ENCODE results near the gene ORM1.
"Not testable (repeated sequence)": the region's sequence is repeated elsewhere in the genome, so short reads cannot be mapped to it uniquely, and the experiment has no call there.

Gene ORM1

DNA sequence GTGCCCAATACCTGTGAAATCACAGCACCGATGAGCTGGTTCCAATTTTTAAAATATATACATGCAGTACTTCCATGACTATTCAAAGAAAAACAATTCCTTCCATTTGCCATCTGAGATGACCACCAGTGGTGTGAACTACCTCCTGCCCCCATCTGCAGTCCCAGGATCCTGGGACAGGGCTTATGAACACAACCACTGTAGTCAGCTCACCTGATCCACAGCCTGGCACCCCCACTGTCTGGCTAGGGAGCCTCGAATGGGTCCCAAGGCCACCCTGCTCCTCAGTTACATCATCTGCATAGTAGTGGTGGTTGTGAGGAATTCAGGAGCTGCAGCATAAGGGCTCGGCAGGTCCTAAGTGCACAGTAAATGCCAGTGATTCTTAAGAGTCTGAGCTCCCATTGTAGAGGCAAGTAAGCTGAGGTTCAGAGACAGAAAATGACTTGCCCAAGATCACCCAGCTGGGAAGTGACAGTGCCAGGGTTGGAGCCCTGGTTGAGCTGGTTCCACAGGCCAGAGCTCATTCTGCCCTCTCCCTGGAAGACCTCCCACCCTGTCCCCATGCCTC, 2.9 kb downstream of the ORM1 start:
- DNase-seq, result not testable (repeated sequence)

DNA sequence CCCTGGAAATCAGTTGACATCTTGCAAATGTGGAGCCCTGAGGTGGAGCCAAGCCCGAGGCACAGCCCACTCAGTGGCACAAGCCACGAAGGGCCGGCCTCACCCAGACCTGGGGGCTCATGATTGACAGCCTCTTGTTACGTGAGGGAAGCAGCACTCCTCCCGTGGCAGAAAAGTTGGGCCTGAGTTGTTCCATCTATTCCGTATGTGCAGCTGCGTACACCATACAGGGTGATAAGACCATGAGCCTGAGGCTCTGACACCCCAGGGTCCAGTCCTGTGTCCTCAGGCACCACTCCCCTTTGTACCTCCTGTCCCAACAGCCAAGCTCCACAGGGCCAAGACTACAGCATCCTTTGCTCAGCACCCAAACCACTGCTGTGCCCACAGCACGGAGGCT, 4.9 kb downstream of the ORM1 start:
- DNase-seq, result no peak

DNA sequence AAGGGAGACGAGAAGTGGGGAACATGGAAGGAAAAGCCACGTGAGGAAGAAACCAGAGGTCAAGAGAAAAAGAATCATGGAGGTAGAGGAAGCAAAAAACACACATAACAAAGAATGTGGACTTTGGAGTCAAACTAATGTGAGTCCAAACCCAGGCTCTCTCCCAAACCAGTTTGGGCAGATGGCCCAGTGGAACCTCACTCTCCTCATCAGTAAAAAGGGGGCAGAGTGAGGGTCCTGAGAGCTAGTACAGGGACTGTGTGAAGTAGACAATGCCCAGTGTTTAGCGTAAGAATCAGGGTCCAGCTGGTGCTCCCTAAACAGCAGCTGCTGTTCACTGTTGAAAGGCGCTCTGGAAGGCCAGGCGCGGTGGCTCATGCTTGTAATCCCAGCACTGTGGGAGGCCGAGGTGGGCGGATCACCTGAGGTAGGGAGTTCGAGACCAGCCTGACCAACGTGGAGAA, 5.5 kb downstream of the ORM1 start:
- not testable (repeated sequence) for DNase-seq

DNA sequence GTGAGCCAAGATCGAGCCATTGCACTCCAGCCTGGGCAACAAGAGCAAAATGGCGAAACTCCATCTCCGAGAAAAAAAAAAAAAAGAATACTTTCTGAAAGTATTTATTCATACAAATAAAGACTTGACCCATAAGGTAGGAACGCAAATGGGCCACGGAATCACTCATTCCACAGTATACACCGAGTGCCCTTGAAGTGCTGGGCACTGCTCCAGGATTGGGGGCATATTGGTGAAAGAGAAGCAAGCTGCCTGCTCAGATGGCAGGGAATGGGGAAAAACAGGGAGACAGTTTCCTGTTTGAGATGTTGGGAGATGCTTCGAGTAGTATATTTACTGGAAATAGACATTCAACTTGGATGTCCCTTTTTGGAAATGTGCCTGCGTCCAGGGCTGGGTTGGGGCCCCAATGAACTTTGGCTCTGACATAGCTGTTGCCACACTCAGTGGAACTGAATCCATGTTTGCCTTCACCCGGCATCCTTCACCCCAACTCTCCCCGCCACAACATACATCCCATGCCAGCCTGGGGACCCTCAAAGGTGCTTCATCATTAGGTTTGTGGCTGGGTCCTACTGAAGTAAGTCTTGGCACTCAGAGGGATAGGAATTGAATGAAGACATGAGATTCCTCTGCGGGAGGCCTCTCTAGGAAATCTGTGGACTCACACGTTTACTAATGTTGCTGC, 6.2 kb downstream of the ORM1 start:
- not testable (repeated sequence) for DNase-seq

DNA sequence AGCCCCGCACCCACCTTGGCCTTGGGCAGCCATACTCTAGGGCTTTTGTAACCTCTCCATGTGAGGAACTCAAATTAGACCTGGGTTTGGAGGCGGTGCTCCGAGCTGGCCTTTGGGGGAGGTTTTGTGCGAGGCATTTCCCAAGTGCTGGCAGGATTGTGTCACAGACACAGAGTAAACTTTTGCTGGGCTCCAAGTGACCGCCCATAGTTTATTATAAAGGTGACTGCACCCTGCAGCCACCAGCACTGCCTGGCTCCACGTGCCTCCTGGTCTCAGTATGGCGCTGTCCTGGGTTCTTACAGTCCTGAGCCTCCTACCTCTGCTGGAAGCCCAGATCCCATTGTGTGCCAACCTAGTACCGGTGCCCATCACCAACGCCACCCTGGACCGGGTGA, 6.7 kb downstream of the ORM1 start, which contains the start of gene ORM2:
TSS of gene ORM2 (plus strand) at position 245 of the 398 bp plus-strand sequence. CDS start at position 281, 36 bp downstream.
- DNase-seq, result not testable (repeated sequence)

DNA sequence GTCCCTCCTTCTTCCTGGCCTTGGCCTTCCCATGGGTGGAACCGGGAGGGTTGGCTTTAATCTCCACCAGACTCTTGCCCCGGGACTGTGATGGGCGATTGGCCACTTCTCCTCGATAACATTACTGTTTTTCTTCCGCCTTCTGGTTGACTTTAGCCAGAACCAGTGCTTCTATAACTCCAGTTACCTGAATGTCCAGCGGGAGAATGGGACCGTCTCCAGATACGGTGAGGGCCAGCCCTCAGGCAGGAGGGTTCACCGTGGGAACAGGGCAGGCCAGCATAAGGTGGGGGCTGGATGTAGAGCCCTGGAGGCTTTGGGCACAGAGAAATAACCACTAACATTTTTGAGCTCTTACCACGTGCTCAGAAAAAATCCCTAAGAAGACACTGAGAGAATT, 7.7 kb downstream of the ORM1 start:
- DNase-seq, result no peak

DNA sequence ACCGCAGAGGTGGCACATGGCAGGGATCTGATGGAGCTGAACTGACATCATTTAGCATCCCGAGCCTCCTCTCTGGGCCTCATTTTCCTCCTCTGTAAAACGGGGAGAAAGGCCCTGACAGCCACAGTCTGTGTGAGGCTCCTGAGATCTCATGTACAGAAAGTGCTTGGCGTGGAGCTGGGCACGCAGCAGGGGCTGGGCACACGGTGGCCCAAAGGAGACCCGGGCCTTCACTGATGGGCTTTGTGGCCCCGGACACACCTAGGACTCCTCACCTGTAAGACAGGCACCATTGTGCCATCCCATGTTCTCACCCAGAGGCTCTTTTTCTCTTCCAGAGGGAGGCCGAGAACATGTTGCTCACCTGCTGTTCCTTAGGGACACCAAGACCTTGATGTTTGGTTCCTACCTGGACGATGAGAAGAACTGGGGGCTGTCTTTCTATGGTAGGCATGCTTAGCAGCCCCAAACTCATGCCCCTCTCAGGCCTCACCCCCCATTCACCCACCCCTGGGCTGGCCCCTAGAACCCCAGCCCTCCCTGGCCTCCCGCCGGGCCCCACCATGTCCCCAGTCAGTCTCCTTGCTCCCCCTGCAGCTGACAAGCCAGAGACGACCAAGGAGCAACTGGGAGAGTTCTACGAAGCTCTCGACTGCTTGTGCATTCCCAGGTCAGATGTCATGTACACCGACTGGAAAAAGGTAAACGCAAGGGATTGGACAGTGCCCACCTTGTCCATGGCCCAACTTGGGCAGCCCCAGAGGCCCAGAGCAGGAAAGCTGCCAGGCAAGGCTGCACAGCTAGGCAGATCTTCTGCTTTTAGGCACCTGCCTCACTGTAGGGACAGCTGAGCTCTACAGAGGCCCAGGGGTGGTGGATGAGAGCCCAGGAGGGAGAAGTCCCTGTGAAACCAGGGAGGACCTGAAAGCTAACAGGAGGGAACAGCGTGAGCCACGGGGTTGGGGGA, 8.6 kb downstream of the ORM1 start:
- DNase-seq, result not testable (repeated sequence)

DNA sequence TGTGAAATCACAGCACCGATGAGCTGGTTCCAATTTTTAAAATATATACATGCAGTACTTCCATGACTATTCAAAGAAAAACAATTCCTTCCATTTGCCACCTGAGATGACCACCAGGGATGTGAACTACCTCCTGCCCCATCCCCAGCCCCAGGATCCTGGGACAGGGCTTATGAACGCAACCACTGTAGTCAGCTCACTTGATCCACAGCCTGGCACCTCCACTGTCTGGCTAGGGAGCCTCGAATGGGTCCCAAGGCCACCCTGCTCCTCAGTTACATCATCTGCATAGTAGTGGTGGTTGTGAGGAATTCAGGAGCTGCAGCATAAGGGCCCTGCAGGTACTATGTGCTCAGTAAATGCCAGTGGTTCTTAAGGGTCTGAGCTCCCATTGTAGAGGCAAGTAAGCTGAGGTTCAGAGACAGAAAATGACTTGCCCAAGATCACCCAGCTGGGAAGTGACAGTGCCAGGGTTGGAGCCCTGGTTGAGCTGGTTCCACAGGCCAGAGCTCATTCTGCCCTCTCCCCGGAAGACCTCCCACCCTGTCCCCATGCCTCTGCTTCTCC, 9.7 kb downstream of the ORM1 start:
- not testable (repeated sequence) for DNase-seq

DNA sequence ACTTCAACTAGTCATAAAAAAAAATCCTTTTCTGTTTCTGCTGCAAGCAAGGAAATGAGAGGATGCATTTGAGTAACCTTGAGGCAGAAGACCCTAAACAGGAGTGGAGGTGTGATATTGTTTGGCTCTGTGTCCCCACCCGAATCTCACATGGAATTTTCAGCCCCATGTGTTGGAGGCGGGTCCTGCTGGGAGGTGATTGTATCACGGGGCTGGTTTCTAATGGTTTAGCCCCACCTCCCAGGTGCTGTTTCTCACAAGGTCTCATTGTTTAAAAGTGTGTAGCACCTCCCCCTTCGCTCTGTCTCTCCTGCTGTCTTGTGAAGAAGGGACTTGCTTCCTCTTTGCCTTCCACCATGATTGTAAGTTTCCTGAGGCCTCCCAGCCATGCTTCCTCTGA, 10.8 kb downstream of the ORM1 start:
- not testable (repeated sequence) for DNase-seq

DNA sequence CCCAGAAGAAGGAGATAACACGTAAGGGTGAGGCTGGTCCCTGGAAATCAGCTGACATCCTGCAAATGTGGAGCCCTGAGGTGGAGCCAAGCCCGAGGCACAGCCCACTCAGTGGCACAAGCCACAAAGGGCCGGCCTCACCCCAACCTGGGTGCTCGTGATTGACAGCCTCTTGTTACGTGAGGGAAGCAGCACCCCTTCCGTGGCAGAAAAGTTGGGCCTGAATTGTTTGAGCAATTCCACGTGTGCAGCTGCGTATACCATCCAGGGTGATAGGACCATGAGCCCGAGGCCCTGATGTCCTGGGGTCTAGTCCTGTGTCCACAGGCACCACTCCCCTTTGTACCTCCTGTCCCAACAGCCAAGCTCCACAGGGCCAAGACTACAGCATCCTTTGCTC, 11.6 kb downstream of the ORM1 start:
- no peak for DNase-seq

DNA sequence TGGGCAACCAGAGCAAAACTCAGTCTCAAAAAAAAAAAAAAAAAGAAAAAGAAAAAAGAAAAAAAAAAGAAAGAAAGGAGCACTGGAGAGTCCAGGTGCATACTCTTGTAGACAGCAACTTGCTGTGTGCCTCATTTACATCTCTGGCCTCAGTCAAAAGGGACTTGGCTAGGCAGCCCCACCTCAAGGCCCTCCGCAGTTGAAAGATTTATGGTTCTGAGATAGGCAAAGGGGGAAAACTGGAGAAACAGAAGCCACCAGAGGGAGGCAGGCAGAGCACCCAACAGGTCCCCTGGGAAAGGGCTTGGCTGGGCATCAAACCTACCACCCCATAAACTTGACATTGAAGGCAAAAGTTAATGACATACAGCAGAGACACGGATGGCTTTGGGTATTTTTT, 12.8 kb downstream of the ORM1 start:
- DNase-seq, result no peak

DNA sequence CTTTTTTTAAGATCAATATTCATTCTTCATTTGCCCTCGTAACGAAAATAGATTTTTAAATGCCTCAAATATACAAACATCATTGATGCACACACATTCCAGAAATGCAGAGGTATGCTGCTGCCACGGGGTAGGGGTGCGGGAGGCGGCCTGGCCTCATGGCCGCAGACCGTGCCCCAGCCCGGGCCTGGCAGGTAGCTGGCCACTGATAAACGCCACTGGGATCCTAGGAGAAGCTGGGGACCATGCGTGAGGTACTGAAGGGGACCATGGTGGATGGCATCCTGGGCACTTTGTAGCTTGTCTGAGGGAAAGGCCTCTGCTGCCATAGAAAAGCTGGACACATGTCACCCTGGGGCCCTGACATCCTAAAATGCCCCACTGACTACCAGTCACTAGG, 13.3 kb downstream of the ORM1 start:
- no peak for DNase-seq

DNA sequence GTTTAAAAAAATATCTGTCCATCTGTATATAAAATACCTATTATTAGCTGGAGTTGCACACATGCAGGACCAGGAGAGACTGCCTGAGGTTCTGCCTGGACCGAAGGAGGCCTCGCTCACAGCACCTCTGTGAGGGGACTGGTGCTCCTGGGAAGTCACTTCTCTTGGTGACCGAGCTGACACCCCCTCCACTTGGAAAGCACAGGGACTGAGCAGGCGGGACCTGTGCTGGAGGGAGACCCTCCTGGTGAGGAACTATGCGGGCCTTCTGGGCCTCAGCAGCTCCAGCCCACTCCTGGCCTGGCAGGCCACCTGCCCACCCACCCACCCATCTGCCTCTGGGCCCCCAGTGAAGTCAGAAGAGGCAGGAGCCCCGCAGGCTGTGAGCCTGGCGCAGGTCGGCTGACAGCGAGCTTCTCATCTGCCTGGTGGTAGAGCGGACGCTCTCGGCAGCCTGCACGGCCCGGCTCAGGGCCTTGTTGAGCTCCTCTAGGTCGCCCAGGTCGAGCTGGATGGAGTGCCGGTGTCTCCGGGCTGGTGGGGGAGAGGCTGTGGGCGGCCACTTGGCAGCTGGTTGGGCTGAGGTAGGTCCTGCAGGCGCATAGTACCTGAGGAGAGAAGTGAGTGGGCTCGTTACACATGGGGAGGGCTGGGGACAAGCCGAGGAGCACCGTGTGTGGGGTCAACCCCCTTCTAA, 13.9 kb downstream of the ORM1 start:
- DNase-seq, result no peak

DNA sequence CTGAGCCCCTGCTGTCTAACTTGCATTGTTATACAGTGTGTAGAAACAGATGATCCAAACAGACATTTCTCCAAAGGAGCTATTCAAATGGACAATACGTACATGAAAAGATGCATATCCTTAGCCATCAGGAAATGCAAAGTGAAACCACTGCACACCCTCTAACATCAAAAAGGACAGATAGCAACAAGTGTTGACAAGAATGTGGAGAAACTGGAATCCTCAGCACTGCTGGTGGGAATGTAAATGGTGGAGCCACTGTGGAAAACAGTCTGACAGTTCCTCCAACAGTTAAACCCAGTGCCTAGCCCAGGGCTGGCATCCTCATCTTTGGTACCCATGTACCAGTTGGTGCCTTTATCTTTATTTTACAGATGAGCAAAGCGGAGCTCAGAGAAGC, 15.3 kb downstream of the ORM1 start:
- DNase-seq, result no peak

DNA sequence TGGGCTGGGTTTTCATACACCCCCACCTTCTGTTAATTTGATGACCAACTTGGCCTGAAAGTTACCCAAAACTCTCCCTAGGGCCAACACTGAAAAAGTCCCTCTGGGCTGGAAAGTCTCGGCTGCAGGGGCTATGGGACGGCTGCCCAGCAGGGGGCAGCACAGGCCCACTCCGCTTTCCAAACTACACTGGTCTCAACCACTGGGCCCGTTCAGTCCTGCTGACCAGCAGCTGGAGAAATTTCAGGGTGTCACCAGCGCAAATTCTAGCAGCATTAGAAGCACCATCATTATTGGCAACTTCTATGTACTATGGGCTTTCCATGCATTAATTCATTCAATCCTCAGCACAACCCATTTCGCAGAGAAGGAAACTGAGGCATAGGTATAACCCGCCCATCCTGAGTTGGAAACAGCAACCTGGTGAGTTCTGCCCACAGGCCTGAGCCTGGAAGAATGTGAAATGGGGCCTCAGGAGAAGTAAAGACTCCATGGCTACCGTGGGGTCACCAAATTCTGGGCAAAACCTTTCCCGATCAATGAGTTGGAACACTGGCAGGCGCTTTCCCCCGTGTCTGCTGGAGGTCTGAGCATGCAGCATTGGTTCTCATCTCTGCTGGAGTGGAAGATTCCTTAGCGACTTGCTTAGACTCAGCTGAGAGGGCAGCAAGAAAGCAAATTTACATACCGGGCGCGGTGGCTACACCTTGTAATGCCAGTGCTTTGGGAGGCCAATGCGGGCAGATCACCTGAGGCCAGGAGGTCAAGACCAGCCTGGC, 16.4 kb downstream of the ORM1 start:
- peak; percentile 29 for DNase-seq

DNA sequence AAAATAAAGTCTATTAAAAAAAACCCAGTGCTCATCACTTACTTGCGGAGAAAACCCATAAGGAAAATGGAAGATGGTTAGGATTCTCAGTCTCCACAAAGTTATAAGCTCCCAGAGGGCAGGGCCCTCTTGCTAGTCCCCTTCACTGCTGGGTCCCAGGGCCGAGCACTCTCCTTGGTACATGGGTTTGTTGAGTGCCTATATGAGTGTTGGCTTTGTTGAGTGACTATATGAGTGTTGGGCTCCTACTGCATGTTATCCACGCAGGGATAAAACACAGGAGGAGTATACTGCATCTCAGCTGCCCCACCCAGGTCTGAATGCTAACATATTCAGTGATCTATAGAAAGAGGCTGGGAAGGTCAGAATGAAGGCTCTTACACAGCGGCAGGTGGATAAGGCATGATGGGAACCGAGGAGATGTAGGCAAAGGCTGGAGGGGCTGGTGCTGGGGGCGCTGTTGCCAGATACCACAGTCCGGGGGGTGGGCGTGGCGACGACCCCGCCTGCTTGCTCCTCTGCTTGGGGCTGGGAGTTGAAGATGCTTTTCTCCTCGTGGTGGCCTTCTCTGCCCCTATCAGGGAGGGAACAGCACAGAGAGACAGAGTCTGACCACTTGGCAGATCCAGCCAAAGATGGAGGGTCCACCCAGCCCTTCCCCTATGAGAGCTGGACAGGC, 18.4 kb downstream of the ORM1 start:
- no peak for DNase-seq

DNA sequence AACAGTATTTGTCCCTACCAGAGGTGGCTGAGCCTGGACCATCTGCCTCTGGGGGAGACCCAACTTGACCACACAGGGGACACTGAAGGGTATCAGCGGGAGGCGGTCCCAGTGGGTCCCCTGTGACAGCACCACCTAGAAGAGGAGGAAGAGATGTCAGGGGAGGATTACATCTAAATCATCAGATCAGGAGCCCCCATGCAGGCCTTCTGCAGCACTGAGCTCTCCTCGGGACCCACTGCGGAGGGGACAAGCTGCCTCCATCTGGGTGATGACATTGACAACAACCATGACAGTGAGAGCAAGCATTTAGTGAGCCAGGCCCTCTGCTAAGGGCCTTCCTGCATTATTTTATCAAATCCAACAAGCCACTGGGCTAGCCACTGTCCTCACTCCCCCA, 19.1 kb downstream of the ORM1 start:
- no peak for DNase-seq

DNA sequence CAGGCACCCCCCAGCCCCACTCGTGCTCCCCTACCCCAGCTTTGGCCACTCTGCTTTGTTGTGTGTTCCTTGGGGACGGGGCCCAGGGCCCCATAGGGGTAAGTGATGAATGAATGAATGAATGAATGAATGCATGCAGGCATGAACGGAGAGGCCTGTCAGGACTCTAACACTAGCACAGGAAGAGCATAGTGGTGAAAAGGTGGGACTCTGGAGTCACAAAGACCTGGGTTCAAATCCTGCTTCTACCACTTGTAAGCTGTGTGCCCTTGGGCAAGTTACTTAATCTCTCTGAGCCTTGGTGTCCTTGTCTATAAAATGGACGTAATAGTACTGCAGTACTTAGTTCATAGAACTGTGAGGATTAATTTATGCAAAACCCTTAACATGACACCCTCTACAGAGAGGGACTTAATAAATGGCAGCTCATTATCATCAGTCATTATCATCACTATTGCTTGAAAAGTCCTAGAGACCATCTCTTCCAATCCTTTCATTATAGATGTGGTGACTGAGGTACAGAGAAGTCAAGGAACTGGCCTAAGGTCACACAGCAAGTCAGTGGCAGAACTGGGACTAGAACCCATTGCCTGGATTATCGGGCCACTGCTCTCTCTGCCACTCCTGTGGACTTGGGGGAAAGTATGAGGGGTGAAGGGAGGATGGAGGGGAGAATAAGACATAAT, 20.0 kb downstream of the ORM1 start:
- DNase-seq, result no peak

DNA sequence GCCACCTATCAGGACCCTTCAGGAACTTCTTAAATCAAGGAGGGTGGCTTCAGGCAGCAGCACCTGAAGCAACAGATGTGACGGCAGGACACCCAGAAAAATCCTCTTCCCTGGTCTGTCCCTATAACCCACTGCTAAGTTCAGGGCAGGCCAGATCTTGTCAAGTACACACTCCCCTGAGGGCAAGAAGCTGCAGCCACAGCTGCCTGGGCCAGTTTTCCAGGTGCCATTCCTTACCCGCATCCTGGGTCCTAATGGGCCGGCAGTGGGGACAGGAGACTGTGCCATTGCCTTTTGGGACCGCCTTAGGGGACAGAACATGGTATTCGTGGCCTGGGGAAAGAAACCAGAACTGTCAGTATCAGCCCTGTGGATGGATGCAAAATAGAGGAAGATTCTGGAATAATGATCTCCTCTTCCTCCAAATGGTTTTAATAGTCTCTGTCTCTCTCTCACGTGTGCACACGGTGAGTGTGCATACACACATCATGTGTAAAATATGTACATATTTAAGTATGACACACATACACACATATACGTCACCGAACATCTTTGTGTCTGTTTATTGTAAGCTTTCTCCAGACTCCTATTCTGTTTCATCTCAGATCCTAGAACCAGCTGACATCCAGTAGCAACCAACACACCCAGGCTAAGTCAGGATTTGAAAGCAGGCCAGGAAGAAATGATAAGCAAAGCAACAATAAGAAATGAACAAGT, 20.7 kb downstream of the ORM1 start:
- no peak for DNase-seq

DNA sequence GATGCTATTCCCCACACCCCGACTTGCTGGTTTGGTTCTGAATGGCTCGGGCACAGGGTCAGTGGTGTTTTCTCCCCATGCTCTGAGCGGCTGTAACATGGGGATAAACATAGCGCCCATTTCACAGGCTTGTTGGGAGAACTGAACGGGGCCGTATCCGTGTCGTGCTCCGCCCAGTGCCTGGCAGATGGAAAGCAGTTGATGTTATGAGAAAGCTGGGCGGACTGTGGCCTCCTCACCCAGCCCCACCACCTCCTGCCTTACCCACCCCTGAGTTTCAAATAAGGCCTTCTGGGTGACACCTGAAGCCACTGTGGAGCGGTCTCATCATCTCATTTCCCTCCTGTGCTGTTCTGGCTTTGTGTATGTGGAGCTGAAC, 21.3 kb downstream of the ORM1 start:
- DNase-seq, result no peak
